ENCODE results near the gene MRPL45. TPM values are rescaled to one million over a fixed set of nuclear protein-coding genes. Genes with fewer than 3 reads are reported as not detected.
A peak's percentile ranks its signal among the peaks of the same experiment; 100 is the strongest.

MRPL45 gene
- total and polyA plus RNA-seq, 9 of the 15 experiments (the other 6 are each of a cell fraction or from before 2014, with no cell fraction given) = 48.4 to 228 (median 76.8) TPM

DNA sequence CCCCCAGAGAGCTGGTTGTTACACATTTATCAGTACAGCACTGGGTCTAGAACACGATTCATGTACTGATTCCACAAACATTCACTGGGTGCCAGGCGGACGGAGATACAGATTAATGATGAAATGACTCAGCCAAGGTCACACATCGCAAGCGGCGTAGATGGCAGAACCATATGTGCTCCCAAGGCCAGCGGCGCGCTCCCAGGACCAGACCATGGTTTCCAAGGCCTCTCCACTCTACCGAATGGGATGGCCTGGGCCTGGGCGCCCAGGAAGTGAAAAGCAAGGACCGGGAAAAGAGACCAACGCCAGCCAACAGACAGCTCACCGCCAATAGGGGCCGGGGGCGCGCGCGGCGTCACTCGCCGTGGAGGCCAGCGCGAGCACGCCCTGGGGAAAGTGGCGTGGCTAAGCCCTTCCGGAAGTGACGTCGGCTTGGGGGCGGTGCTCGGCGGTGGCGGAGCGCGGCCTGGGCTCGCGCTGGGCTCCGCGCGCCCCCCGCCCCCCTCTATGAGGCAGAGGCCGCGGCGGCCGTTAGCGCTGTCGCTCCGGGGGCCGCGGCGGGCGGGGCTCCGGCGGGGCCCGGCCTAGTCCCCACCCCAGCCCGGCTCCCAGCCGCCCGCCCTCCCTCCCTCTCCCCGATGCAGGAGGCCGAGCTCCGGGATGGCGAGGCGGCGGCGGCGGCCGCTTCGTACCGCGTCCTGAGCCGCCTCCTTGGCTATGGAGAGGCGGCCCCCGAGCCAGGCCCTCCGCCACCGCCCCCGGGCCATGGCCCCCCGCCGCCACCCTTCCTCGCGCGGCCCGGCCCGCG lies 54.6 kb downstream of the MRPL45 start, which contains the start of gene SOCS7 (continued):
- no peak for TF ChIP-seq PTBP1 (IDR thresholded peaks at IDR 0.05; ENCODE audit: low read depth, low read length)
- TF ChIP-seq, protein P1, sequence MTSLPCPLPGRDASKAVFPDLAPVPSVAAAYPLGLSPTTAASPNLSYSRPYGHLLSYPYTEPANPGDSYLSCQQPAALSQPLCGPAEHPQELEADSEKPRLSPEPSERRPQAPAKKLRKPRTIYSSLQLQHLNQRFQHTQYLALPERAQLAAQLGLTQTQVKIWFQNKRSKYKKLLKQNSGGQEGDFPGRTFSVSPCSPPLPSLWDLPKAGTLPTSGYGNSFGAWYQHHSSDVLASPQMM (CRISPR knock-in tag; IDR thresholded peaks at IDR 0.05) = no peak
- no peak for TF ChIP-seq USF2 (CRISPR knock-in tag; IDR thresholded peaks at IDR 0.05)
- no peak for TF ChIP-seq ZNF253 (CRISPR knock-in tag; conservative IDR thresholded peaks at IDR 0.05)
- TF ChIP-seq RBFOX2 (IDR thresholded peaks at IDR 0.05; ENCODE audit: low read depth, low read length) = peak; percentile 95
- peak; percentile 45 for TF ChIP-seq DPF2 (IDR thresholded peaks at IDR 0.05)
- TF ChIP-seq FOXP1 (CRISPR knock-in tag; IDR thresholded peaks at IDR 0.05) = no peak
- no peak for TF ChIP-seq SMARCA4 (IDR thresholded peaks at IDR 0.05)
- TF ChIP-seq USF1 (CRISPR knock-in tag; IDR thresholded peaks at IDR 0.05) = no peak
- no peak for TF ChIP-seq BRF2 (IDR thresholded peaks at IDR 0.05; ENCODE audit: borderline replicate concordance, insufficient read depth, insufficient read length)
- TF ChIP-seq TAL1 (IDR thresholded peaks at IDR 0.05) = no peak
- no peak for TF ChIP-seq ELF4 (CRISPR knock-in tag; IDR thresholded peaks at IDR 0.05)
- no peak for TF ChIP-seq CBFB (CRISPR knock-in tag; IDR thresholded peaks at IDR 0.05)
- TF ChIP-seq MYC (IDR thresholded peaks at IDR 0.05; ENCODE audit: low read depth, low read length) = peak; percentile 88
- TF ChIP-seq MYC (CRISPR knock-in tag; IDR thresholded peaks at IDR 0.05; ENCODE audit: borderline replicate concordance, low read depth) = no peak
- no peak for TF ChIP-seq ZNF239 (CRISPR knock-in tag; IDR thresholded peaks at IDR 0.05)
- peak; percentile 52 for TF ChIP-seq ZNF592 (IDR thresholded peaks at IDR 0.05)
- 0 out of 2 replicates have a peak, but pooled peaks have one; percentile 33 for TF ChIP-seq SIN3B (IDR thresholded peaks at IDR 0.05; ENCODE audit: low read depth)
- peak; percentile 93 for TF ChIP-seq POLR2A (conservative IDR thresholded peaks at IDR 0.05)
- peak; percentile 55; the same call in 1 of the 2 replicates for TF ChIP-seq SAFB (IDR thresholded peaks at IDR 0.05; ENCODE audit: borderline replicate concordance, low read depth, low read length)
- TF ChIP-seq CREB1 (IDR thresholded peaks at IDR 0.05) = peak; percentile 83
- TF ChIP-seq CREB1 (CRISPR knock-in tag; IDR thresholded peaks at IDR 0.05) = peak; percentile 81
- no peak for TF ChIP-seq KLF6 (CRISPR knock-in tag; IDR thresholded peaks at IDR 0.05; ENCODE audit: borderline replicate concordance)
- TF ChIP-seq STAT5A (IDR thresholded peaks at IDR 0.05; ENCODE audit: borderline replicate concordance, low read length) = no peak

All from K562 (cell line).